ENCODE results near the gene MAGEC1. TPM values are rescaled to one million over a fixed set of nuclear protein-coding genes. Genes with fewer than 3 reads are reported as not detected.

The MAGEC1 gene
- polyA plus RNA-seq, 1 donor from 2014 or later = not detected

- H3K4me3 ChIP-seq (ENCODE audit: low read length) = no peak overlapping the region
- no peak overlapping the region for H3K9ac ChIP-seq (ENCODE audit: low read length)
- no peaks in the 10 kb centered on the region for H3K36me3 ChIP-seq (ENCODE audit: insufficient read depth, low read length)
- H3K27me3 ChIP-seq (ENCODE audit: insufficient read depth, low read depth, low read length) = no peaks in the 10 kb centered on the region
- no peak overlapping the region for H3K27ac ChIP-seq (ENCODE audit: low read length)
- no peak overlapping the region for H2AFZ ChIP-seq (ENCODE audit: low read depth, low read length)
- no peaks in the 10 kb centered on the region for H4K20me1 ChIP-seq (ENCODE audit: insufficient read depth)
- TF ChIP-seq SMC3 (conservative IDR thresholded peaks at IDR 0.05; ENCODE audit: poor library complexity) (no peak), REST (IDR thresholded peaks at IDR 0.05; ENCODE audit: borderline replicate concordance) (no peak), EP300 (conservative IDR thresholded peaks at IDR 0.05; ENCODE audit: poor library complexity, severe bottlenecking) (no peak), CTCF (IDR thresholded peaks at IDR 0.05; ENCODE audit: poor library complexity, severe bottlenecking) (no peak)
- no peaks in the 10 kb centered on the region for H3K79me2 ChIP-seq (replicated peaks; ENCODE audit: insufficient read depth, low read length)
- H3K9me2 ChIP-seq (ENCODE audit: insufficient read depth, low read length) = no peaks in the 10 kb centered on the region
- no peaks in the 10 kb centered on the region for H3F3A ChIP-seq (ENCODE audit: insufficient read depth, low read length, poor library complexity, severe bottlenecking)
- no peak overlapping the region for H3K4me2 ChIP-seq (ENCODE audit: low read length)
- H3K9me3 ChIP-seq (ENCODE audit: low read length) = no peaks in the 10 kb centered on the region
Measured at GRCh38 chrX:141935645-141936044, 32.0 kb downstream of the MAGEC1 start.

GRCh38 chrX:141936080-141936479 lies 32.4 kb downstream of the MAGEC1 start:
- H3K9me2 ChIP-seq (ENCODE audit: insufficient read depth, low read length) = no peaks in the 10 kb centered on the region
- no peak overlapping the region for H3K9ac ChIP-seq (ENCODE audit: low read length)
- no peaks in the 10 kb centered on the region for H3K79me2 ChIP-seq (replicated peaks; ENCODE audit: insufficient read depth, low read length)
- H3K4me3 ChIP-seq (ENCODE audit: low read length) = no peak overlapping the region
- TF ChIP-seq POLR2AphosphoS5 (IDR thresholded peaks at IDR 0.05) = no peak
- TF ChIP-seq EZH2 (IDR thresholded peaks at IDR 0.05; ENCODE audit: borderline replicate concordance, insufficient read depth, low read length, poor library complexity, severe bottlenecking) = no peak
- TF ChIP-seq MXI1 (conservative IDR thresholded peaks at IDR 0.05; ENCODE audit: poor library complexity, severe bottlenecking) = no peak
- TF ChIP-seq CTCF (IDR thresholded peaks at IDR 0.05; ENCODE audit: poor library complexity, severe bottlenecking) = peak; percentile 45
- no peak for TF ChIP-seq REST (IDR thresholded peaks at IDR 0.05; ENCODE audit: borderline replicate concordance)
- TF ChIP-seq EP300 (conservative IDR thresholded peaks at IDR 0.05; ENCODE audit: poor library complexity, severe bottlenecking) = no peak
- peak; percentile 51 for TF ChIP-seq RAD21 (conservative IDR thresholded peaks at IDR 0.05)
- peak; percentile 46 for TF ChIP-seq SMC3 (conservative IDR thresholded peaks at IDR 0.05; ENCODE audit: poor library complexity)
- H3K27me3 ChIP-seq (ENCODE audit: insufficient read depth, low read depth, low read length) = no peaks in the 10 kb centered on the region
- H3K27ac ChIP-seq (ENCODE audit: low read length) = no peak overlapping the region
- H4K20me1 ChIP-seq (ENCODE audit: insufficient read depth) = no peaks in the 10 kb centered on the region
- H3F3A ChIP-seq (ENCODE audit: insufficient read depth, low read length, poor library complexity, severe bottlenecking) = no peaks in the 10 kb centered on the region
- no peaks in the 10 kb centered on the region for H3K9me3 ChIP-seq (ENCODE audit: low read length)
- no peak overlapping the region for H2AFZ ChIP-seq (ENCODE audit: low read depth, low read length)
- no peak overlapping the region for H3K4me2 ChIP-seq (ENCODE audit: low read length)
- H3K36me3 ChIP-seq (ENCODE audit: insufficient read depth, low read length) = no peaks in the 10 kb centered on the region

All from neural cell (in vitro differentiated cells).